GM19467 (cell line): ENCODE measurements around the gene DGKQ.

ENCODE experiments used
- ATAC-seq: cut with Tn5 transposase; IDR thresholded peaks from one replicate; pipeline ENCODE4 v1.9.1; 2021; ENCODE audit warnings: mild to moderate bottlenecking, moderate library complexity; ENCODE audit not compliant: unreplicated experiment

The DGKQ gene, protein sequence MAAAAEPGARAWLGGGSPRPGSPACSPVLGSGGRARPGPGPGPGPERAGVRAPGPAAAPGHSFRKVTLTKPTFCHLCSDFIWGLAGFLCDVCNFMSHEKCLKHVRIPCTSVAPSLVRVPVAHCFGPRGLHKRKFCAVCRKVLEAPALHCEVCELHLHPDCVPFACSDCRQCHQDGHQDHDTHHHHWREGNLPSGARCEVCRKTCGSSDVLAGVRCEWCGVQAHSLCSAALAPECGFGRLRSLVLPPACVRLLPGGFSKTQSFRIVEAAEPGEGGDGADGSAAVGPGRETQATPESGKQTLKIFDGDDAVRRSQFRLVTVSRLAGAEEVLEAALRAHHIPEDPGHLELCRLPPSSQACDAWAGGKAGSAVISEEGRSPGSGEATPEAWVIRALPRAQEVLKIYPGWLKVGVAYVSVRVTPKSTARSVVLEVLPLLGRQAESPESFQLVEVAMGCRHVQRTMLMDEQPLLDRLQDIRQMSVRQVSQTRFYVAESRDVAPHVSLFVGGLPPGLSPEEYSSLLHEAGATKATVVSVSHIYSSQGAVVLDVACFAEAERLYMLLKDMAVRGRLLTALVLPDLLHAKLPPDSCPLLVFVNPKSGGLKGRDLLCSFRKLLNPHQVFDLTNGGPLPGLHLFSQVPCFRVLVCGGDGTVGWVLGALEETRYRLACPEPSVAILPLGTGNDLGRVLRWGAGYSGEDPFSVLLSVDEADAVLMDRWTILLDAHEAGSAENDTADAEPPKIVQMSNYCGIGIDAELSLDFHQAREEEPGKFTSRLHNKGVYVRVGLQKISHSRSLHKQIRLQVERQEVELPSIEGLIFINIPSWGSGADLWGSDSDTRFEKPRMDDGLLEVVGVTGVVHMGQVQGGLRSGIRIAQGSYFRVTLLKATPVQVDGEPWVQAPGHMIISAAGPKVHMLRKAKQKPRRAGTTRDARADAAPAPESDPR

DNA sequence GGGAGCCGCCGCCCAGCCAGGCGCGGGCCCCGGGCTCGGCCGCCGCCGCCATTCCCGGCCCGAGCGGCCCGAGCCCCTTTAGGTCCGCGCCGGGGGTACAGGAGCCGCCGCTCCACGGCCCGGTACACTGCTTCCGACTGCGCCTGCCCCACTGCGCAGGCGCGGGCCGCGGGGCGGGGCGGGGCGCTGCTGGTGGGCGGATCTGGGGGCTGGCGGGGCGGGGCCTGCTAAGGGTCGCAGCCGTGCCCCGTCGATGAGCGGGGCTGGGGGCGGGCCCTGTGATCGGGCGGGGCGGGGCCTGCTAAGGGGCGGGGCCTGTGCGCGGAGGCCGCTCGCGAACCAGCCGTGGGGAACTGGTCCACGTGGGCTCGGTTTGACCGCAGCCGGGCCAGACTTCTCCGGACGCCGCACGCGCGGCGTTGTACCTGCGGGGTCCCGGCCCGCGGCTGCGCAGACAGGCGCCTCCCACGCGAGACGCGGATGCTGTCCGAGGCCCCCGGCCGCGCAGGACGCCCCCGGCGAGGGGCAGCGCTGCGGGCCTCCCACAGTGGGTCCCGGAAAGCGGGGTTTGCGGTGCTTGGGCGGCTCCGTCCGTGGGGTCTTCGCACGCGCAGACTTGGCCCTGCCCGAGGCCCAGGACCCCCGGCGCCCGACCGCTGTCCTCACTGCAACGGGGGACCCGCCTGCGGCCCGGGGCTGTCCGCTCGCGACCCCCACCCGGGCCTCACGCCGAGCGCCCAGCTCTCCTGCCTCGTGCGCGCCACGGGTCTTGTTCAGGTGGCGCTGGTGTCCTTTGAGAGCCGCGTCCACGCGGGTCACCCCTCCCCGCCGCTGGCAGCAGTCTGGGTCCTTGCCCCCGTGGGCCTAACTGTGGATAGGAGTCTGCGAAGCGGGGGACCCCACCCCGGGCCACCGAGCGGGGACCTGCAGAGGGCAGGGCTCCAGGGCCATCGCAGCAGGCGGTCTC is at the start of gene DGKQ:
Gene DGKQ (minus strand): TSS at position 139 of the 967 bp plus-strand sequence. CDS start 87 bp downstream, at position 52.
- ATAC-seq, result peak; percentile 59

DNA sequence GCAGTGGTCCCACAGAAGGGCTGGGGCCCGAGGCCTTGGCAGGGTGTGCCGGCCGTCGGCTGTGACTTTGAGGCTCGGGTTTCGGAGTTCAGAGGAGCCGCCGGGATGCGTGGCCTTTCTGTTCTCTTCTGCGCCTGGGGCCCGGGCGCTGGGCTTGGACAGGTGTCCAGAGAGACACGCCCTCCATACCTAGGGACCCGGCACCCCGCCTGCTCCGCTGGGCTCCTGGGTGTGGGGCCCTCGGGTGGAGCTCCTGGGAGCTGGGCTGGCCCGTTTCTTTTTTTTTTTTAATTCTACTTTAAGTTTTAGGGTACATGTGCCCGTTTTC is 49.3 kb upstream of the DGKQ start:
- ATAC-seq, result no peak

DNA sequence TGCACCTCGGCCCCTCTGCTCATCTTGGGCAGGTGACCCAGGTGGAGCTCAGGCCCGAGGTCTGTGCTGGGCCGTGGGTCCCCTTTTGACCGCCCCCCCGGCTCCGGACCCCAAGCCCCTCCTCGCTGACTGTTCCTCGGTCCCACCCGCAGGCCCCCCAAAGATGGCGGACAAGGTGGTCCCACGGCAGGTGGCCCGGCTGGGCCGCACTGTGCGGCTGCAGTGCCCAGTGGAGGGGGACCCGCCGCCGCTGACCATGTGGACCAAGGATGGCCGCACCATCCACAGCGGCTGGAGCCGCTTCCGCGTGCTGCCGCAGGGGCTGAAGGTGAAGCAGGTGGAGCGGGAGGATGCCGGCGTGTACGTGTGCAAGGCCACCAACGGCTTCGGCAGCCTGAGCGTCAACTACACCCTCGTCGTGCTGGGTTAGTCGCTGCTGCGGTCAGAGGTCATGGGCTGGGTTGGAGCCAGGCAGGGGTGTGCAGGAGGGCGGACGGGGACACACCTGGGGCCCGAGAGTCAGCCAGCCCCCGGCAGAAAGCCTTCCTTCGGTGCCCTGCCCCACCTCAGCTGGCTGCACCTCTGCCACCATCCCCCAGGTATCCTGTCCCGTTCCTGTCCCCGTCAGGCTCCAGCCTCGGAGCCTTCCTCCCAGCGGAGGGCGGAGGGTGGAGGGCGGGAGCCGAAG is 48.8 kb upstream of the DGKQ start:
- no peak for ATAC-seq

DNA sequence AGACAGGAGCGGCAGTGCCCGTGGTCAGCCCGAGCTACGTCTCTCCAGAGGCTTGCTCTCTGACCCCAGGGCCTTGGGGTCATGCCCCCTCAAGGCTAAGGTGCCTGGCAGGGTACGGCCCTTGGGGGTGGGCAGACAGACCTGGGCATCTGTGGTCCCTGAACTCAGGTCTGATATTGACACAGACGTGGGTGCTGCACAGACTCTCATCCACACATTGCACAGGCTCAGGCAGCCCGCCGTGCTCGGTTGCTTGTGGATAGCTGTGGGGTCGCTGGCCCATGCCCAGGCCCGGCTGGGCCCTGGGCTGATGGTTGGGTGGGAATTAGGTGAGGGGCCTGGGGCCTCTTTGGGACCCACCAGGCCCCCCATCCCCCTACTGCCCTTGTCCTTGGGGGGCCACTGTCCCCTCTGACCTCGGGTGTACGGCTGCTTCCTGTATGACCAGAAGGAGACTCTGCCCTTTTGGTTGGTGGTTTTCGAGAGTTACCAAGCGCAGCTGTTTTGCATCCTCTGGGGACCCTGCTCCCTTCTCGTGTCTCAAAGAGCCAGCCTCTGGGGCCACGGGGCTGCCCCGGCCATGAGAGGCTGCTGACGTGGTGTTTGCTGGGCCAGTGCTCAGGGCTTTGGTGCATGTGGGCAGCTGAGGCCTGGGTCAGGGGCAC is 48.1 kb upstream of the DGKQ start:
- ATAC-seq, result peak; percentile 73

DNA sequence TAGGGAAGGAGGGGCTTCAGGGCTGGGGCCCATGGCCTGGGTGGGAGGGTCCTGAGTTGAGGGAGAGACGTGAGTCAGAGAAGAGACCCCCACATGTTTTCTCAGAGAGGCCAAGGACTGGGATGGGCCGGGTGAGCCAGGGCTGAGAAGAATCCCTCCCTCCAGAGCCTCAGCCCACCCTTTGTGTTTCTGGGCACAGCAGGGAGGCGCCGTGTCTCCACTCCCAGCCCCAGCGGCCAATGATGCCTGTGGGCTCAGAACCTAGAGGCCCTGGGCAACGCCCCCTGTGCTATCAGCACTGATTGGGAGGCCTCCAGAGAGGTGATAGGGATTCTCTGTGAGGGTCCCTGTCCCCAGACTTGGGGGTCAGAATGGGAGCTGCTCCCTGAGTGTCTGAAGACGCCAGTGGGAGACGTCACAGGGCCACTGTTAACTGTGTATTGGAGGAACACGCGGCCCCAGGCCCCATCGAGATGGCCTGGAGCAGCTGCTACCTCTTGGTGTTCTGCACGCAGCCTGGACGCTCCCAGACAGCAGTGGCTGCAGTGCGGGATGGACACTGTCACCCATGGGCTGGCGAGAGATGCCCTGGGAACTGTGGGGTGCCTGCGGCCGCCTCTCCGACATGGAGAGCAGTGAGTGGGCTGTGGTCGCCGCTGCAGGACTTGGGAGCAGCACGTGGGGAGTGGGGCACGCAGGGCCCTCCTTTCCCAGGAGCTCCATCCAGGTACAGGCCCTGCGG is 46.5 kb upstream of the DGKQ start:
- no peak for ATAC-seq

DNA sequence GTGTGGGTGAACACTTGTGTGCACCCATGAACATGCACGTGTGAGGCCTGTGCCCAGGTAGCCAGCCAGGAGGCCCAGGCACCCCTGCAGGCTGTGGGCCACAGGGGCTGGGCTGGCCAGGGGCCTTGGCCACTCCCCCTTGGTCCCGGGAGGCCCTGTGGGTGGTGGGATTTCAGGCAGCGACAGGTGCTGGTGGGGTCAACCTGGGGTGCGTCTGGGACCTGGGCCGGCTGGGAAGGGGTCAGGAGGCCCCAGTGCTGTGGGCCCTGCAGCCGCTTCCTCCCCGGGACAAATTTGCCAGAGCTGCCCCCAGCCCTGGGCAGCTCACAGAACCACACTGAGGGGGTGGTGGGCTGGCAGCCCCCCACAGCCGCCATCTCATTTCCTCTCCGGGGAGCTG is 46.0 kb upstream of the DGKQ start:
- no peak for ATAC-seq

DNA sequence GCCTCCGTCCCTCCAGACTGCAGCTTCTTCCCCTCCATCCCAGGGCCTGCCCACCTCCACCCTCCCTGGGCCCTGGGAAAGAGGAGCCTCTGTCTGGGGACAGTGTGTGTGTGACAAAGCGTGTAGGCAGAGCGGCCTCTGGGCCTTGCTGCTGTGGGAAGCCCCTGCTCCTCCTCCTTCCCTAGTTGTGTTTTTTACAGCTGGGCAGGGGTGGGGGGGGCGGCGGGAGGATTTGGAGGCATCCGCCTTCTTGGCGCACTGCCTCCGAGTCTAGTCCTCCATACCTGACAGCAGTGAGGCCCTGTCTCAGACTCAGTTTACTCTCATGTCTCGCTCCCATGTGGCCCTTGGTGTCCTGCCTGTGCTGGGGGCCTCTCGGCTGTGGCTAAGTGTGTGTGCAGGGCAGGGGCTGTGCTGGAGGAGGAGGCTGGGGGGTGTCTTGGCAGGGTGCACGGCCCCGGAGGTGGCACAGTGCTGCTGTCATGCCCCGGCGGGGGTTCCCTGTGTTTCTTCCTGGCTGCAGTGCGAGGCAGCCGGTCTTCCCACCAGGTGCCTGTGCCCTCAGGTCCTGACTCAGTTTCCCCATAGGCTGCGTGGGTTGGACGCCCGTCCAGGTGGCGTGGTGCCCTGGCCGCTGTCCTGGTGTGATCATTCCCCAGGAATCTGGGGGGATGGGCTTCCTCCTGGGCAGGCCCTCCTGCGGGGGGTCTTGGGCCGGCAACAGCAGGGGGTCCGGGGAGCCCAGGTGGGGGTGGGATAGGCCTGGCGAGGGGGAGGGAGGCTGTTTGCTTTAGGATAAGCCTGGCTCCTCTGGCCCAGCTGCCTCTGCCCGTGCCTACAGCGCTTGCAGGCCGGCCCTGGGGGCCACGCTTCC is 45.0 kb upstream of the DGKQ start:
- no peak for ATAC-seq

DNA sequence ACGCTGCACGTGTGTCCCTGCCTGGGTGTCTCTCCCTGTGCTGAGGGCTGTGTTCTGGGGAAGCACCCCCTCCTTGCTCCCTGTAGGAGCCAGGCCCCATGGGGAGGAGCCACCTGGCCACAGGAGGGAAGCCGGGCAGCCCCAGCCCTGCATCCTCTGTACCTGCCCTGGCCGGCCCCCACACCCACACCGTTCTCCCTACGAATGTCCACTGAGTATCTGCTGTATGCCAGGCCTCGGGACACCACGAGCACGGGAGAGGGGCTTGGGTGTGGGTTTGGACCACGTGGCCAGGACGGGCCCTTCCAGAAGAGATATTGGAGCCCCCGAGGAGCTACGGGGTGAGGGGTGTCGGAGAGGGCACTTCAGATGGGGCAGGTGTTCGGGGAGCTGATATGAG is 44.3 kb upstream of the DGKQ start:
- ATAC-seq, result no peak

DNA sequence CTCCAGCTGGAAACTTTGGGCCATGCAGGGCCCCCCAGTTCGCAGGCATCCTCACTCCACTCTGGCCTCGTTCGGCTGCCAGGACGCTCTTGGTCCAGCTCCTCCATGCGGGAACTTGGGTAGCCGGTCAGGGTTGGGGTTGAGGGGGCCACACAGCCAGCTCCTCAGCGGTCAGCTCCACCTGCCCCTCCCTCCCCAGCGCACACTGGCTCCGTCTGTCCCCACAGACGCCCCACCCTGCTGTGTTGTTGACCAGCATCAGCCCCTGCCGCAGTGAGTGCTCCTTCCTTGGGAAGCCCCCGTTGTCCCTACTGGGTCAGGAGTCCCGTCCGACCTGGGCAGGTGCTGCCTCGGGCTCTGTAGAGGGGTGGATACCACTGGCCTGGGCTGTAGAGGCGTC is 43.8 kb upstream of the DGKQ start:
- ATAC-seq, result no peak

DNA sequence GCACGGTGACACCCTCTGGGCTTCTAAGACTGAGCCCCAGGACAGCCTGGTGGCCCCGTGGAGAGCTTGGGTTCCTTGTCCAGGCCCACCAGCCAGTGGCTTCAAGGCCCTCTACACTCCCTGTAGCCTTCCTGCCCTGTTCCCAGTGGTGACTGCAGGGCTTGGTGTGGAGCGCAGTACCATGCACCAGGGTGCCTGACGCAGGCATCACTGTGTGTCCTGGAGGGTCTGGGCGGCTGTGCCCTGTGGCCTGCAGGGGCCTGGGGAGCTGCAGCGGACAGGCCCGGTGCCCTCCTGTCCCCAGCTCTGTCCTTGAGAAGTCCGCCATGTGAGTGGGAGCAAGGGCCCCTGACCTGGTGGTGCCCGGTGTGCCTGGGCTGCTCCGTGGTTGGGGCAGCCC is 42.4 kb upstream of the DGKQ start:
- ATAC-seq, result no peak

DNA sequence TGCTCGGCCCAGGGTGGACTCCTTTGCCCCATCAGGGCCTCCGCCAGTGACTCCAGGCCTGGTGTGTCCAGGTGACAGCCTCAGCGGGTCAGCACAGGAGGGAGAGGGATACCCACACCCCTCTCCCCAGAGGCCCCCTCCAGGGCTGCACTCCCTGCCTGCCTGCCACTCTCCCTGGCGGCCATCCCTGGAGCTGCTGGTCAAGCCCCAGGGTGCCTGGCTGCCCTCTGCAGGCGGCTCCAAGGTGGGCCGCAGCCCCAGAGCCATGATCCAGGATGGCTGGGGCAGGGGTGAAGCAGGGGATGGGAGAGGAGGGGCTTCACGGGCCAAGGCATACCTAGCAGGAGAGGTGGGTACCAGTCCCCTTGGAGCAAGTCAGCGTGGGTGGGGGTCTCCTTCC is 41.8 kb upstream of the DGKQ start:
- ATAC-seq, result no peak

DNA sequence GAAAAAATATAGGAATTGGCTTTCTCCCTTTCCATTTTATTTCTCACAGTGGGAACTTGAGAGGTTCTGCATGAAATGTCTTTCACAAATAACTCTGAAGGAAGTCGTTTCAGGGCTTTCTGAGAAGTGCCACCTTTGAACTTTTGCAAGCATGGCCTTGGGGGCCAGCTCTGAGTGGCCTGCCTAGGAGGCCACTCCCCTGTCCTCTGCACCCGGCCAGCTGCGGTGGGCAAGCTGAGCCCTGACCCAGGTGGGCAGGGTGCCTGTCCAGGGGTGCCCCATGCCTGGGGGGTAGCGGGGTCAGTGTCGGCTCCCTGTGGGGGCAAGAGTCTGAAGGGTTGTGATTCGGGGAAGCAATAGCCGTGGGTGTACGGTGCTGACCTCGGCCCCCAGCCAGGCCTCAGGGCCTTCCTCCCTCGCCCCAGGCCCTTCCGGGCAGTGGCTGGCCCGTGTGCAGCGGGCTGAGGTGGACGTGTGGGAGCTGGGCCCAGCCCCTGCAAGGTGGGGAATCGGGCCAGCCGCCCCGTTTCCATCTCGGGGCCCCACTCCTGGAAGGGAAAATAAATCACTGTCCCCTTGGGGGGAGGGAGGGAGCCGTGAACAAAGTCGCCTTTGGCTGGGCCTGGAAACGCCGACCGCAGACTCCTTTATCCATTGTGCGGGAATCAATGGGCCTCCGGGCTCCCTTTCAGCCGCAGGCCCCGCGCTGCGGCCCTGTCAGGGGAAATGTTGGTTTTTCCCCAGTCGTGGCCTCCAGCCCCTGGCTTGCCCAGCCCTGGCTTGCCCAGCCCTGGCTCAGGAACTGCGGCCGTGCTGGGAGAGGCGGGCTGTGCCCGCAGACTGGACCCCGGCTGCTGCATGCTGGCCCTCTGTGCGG is 41.2 kb upstream of the DGKQ start:
- no peak for ATAC-seq

DNA sequence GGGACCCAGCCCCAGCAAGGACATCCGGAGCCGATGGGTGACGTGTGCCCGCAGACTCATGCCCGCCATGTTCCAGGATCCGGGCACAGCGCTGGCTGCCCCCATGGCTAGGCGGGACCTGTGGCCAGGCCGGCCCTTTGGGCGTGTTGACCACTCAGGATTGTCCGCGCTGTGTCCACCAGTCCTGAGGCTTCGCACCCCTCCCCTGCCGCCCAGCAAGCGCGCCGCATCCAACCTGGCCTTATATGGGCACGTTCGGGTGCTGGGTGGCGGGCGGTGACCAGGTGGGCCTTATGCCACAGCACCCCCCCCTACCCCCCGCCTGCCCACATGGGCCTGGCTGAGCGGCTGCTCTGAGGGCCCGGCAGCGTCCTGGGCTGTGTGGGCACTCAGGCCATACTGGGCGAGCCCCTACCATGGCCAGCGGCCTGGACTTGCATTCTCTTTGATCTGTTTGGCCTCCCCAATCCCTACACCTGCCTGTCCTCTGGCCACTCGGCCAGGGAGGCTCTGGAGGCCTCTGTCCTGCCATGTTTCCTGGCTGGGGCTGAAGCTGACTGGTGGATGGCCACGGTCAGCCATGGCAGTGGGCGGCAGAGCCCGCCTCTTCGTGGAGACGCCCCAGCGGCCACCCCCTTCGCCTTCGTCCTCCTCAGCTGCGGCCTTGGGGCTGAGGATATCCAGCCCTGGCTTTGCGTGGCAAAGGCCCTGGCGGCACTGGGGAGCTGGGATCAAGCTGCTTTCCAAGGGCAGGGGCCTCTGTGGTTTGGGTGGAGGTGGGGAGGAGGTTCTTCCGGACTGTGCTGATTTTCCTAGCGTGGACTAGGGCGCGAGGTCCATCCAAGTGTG is 40.1 kb upstream of the DGKQ start:
- no peak for ATAC-seq

DNA sequence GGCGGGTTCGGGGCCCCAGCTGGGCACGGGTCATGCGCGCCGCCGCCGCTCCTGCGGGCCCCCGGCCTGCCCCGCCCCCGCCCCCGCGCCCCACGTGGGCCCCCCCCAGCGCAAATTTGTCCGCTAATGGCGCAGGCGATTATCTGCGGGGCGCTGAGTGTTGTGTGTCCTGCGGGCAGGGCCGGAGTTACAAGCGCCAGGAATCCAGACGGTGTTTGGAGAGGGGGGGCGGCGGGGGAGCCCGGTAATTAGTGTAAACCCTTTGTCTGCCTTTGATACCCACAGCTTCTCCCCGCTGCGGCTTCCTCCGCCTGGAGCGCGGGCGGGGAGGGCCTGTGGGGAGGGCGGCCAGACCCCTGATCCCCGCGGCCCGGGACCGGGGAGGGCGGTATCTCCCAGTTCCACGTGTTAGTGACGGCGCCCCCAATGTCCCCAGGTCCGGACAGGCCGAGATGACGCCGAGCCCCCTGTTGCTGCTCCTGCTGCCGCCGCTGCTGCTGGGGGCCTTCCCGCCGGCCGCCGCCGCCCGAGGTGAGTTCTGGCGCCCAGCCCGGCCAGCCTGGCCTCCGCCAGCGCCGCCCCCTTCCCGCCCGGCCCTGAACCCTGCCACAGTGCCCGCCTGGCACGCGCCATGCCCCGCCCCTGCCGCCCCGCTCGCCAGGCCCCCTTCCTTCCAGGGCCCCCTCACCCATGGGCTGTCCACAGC is 38.8 kb upstream of the DGKQ start:
- no peak for ATAC-seq

DNA sequence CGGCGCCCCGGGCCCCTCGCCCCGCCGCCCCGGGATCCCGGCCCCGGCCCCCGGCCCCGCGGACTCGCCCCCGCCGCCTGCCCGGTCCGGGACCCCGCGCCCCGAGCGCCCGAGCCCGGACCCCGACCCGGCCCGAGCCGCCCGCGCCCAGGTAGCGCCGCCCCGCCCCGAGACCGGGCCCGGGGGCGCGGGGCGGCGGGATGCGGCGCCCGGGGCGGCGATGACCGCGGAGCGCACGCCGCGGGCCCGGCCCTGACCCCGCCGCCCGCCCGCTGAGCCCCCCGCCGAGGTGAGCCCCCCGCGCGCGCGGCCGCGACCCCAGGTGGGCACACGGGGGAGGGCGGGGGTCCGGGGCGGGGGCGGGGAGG is 38.3 kb upstream of the DGKQ start:
- no peak for ATAC-seq
